HG03558 (cell line): ENCODE results near the gene NEU1.
"Not testable (repeated sequence)": the region's sequence is repeated elsewhere in the genome, so short reads cannot be mapped to it uniquely, and the experiment has no call there.

ENCODE experiments used
- ATAC-seq: cut with Tn5 transposase; IDR thresholded peaks from one replicate; pipeline ENCODE4 v1.9.1; 2021; ENCODE audit warnings: moderate number of reproducible peaks; ENCODE audit not compliant: unreplicated experiment; ENCODE audit errors: extremely low read depth

Gene NEU1

GRCh38 chr6:31822036-31822821 is 40.4 kb downstream of the NEU1 start:
- no peak for ATAC-seq

GRCh38 chr6:31821301-31822035 is 41.2 kb downstream of the NEU1 start:
- no peak for ATAC-seq

GRCh38 chr6:31820399-31820798 is 42.2 kb downstream of the NEU1 start:
- ATAC-seq, result not testable (repeated sequence)

GRCh38 chr6:31819871-31820299 is 42.7 kb downstream of the NEU1 start:
- ATAC-seq, result no peak

GRCh38 chr6:31817929-31818511 is 44.6 kb downstream of the NEU1 start:
- not testable (repeated sequence) for ATAC-seq

GRCh38 chr6:31817133-31817928 is 45.3 kb downstream of the NEU1 start:
- ATAC-seq, result not testable (repeated sequence)

GRCh38 chr6:31815025-31815838 is 47.4 kb downstream of the NEU1 start, which contains the start of the genes HSPA1A and HSPA1L:
Gene HSPA1A, plus strand, starts transcription at chr6:31815543. Its CDS starts 214 bp downstream, at chr6:31815757.
Gene HSPA1L, minus strand, starts transcription at chr6:31815283. Its CDS starts 3,311 bp downstream, at chr6:31811972.
- no peak for ATAC-seq

- ATAC-seq, result no peak
Observed at GRCh38 chr6:31814677-31815024, 48.0 kb downstream of the NEU1 start.

- ATAC-seq, result no peak
Observed at GRCh38 chr6:31813465-31813849, 49.2 kb downstream of the NEU1 start.

GRCh38 chr6:31811645-31812044 is 51.0 kb downstream of the NEU1 start:
- ATAC-seq, result no peak

- not testable (repeated sequence) for ATAC-seq
Observed at GRCh38 chr6:31808599-31808998, 54.0 kb downstream of the NEU1 start.
